Gastrocnemius medialis (tissue), 4 donors: ENCODE measurements around the gene ST7L. TPM values are rescaled to one million over a fixed set of nuclear protein-coding genes. Genes with fewer than 3 reads are reported as not detected.
A peak's percentile ranks its signal among the peaks of the same experiment; 100 is the strongest.

Experiments used
- ATAC-seq, 2 donors: fragments of 150-250 bp; one replicate each; pipeline ENCODE4 v1.9.1; 2016
- DNase-seq, 2 donors: peaks; one replicate each; pipeline ENCODE4 v3.0.0-alpha.2; 2019
- H3K27ac ChIP-seq, 4 donors: fragments of 200-600 bp; sonication (generic); 1 replicate in 1 of 4; 2 replicates in 3 of 4; pipeline ENCODE4 v1.5.1; 2016 to 2018; ENCODE audit warnings: mild to moderate bottlenecking in 2 of 4, moderate library complexity in 1 of 4
- H3K27me3 ChIP-seq, 3 donors: fragments of 200-600 bp; sonication (generic) in 2 of 3; 1 replicate in 1 of 3; 2 replicates in 2 of 3; pipeline versions ENCODE4 v1.5.1 to v1.6.0; 2016 to 2019; ENCODE audit warnings: mild to moderate bottlenecking in 1 of 3, moderate library complexity in 1 of 3
- H3K36me3 ChIP-seq, 2 donors: fragments of 200-600 bp; sonication (generic) in 1 of 2; one replicate each; pipeline ENCODE4 v1.5.1; 2017 to 2018
- H3K4me1 ChIP-seq, 2 donors: fragments of 200-600 bp; sonication (generic) in 1 of 2; one replicate each; pipeline ENCODE4 v1.5.1; 2016 to 2017; ENCODE audit warnings: mild to moderate bottlenecking in 2 of 2
- H3K4me3 ChIP-seq, 4 donors: fragments of 200-600 bp; sonication (generic) in 3 of 4; 1 replicate in 1 of 4; 2 replicates in 3 of 4; pipeline ENCODE4 v1.5.1; 2016 to 2019; ENCODE audit warnings: mild to moderate bottlenecking in 2 of 4
- H3K9me3 ChIP-seq, 3 donors: fragments of 200-600 bp; sonication (generic) in 2 of 3; 1 replicate in 1 of 3; 2 replicates in 2 of 3; pipeline ENCODE4 v1.5.1; 2016 to 2019
- CTCF ChIP-seq, 5 experiments: fragments of 450-650 bp in 3 of 5; fragments of 200-600 bp in 2 of 5; sonication (generic) in 2 of 5; IDR thresholded peaks in 4 of 5; conservative IDR thresholded peaks in 1 of 5; 1 replicate in 4 of 5; 2 replicates in 1 of 5; pipeline ENCODE4 v1.5.1; 2016 to 2019; ENCODE audit warnings: antibody characterized with exemption in 5 of 5, mild to moderate bottlenecking in 3 of 5, moderate library complexity in 3 of 5
- POLR2A ChIP-seq, 2 donors: fragments of 450-650 bp; IDR thresholded peaks; one replicate each; pipeline ENCODE4 v1.6.1; 2017; ENCODE audit warnings: antibody characterized with exemption in 2 of 2, mild to moderate bottlenecking in 2 of 2, moderate library complexity in 2 of 2
- in situ Hi-C, 4 donors: fragments of 200-750 bp; cut with MboI; loops; one replicate each; pipeline versions ENCODE4 v1.15.0 to v1.8.0; 2017; ENCODE audit warnings: low sequenced_read_pairs in 4 of 4
- intact Hi-C: fragments of 100-400 bp; cut with DNase I; formaldehyde crosslinking; loops from one replicate; pipeline ENCODE4 v1.15.1; 2023; ENCODE audit warnings: low total_unique reads
- total RNA-seq, 4 donors: library from RNA; depleted of rRNA; stranded (reverse); fragments of >200 nt; gene quantifications; one replicate each; pipeline versions ENCODE4 v1.1.0 to v1.2.3, GENCODE V29; 2016

ST7L gene
- total RNA-seq, 4 donors from 2014 or later: 9.6 to 16.7 (median 15.0) TPM

DNA sequence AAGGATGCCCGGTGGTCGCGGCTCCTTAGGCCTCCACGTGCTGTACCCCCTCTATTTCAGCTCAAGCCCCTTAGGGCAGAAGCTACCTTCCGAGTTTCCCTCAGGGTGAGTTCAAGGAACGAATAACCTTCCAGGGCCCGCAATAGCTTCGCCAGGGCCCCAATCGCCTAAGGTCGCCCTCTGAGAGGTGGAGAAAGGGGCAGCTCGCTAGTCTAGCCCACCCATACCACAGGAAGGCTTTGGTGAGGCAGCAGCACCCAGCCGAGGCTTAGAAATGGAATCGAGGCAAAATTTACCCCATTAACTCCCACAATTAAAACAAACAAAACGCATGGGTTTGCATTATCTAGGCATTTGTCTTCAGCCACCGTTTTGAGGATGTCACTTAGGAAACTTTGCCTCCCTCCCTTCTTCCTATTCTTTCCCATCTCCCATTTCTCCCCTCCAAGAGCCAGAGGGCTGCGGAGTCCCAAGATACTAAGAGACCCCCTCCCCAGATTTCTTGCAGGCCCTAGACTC is 109.2 kb downstream of the ST7L start:
- Histone ChIP-seq H3K9me3 (no peaks in the 10 kb centered on the region), H3K4me1 (peaks cover 0 to 9% of the 10 kb centered on the region in 2 donors), H3K36me3 (no peaks in the 10 kb centered on the region), H3K27me3 (peaks cover 33 to 45% (median 40%) of the 10 kb centered on the region in 3 donors), H3K27ac (no peak overlapping the region), H3K4me3 (no peak overlapping the region)
- in situ Hi-C loops: no loop called here
- TF ChIP-seq CTCF (IDR thresholded peaks at IDR 0.05 in 4 of 5, conservative IDR thresholded peaks at IDR 0.05 in 1 of 5) (no peak), POLR2A (IDR thresholded peaks at IDR 0.05) (no peak)
- intact Hi-C loops: no loop called here
- ATAC-seq (no peak), DNase-seq (no peak)

DNA sequence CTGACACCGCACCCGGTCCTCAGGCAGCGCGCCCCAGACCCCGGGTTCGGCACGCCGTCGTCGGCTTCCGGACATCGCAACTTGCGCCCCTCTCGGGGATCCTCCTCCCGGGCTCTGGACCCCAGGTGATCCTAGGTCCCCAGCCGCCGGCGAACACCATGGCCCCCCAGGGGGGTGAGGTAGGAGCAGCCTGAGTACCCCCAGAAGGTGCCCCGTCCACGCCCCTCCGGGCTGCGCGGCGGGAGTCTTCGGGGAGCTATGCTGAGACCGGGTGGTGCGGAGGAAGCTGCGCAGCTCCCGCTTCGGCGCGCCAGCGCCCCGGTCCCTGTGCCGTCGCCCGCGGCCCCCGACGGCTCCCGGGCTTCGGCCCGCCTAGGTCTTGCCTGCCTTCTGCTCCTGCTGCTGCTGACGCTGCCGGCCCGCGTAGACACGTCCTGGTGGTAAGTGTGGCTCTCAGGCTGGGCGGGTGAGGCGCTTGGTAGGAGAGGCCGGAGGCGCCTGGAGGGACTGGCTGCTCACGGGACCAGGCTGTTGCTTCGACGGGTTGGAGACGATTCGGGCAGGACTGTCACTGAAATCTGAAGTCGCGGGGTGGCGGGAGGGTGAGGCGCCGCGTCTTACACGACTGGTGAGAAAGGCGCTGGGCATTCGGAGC is 109.8 kb downstream of the ST7L start:
- no peak overlapping the region for H3K27ac ChIP-seq
- DNase-seq (no peak), ATAC-seq (no peak)
- intact Hi-C loops: no loop called here
- peaks cover 0 to 9% of the 10 kb centered on the region in 2 donors for H3K4me1 ChIP-seq
- H3K9me3 ChIP-seq: no peaks in the 10 kb centered on the region
- H3K27me3 ChIP-seq: peaks cover 33 to 49% (median 40%) of the 10 kb centered on the region in 3 donors
- no peaks in the 10 kb centered on the region for H3K36me3 ChIP-seq
- H3K4me3 ChIP-seq: peak overlapping the region; percentile 39 to 54 (median 48)
- in situ Hi-C loops: no loop called here
- no peak for TF ChIP-seq POLR2A (IDR thresholded peaks at IDR 0.05)
- no peak for TF ChIP-seq CTCF (IDR thresholded peaks at IDR 0.05 in 4 of 5, conservative IDR thresholded peaks at IDR 0.05 in 1 of 5)

DNA sequence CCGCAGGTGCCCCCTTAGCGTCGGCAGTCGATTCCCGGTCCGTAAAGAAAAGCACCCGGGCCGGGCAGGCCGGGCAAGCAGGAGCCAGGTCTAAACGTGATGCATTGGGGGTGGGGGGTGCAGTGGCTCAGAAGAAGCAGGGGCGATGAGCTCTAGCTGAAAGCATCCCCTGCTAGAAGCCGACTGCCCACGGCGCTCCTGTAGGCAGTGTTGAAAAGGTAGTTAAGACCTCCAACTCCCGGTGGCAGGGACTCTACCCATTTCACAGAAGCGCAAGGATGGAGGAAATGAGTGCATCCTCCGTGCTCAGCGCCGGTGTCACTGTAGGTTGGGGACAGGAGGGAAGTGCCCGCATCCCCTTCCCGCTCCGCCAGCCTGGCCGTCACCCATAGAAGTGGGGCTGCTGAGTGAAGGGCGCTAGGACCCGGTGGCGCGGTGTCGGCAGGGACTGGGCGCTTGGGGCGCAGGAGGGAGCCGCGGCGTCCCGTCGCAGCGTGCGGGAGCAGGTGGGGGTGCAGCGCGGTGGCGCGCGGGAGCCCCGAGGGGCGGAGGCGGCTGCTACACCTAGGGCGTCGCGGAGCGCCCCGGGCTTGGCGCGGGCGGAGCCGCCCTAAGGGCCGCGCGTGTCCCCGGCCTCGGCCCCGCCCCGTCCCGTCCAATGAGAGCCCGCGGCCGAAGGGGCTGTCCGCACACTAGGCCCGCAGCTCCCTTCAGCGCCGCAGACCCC is 110.5 kb downstream of the ST7L start, which contains the start of gene WNT2B:
TSS of gene WNT2B (plus strand) at position 688 of the 727 bp plus-strand sequence. CDS start 298 bp downstream, outside the sequence.
- intact Hi-C loops (no loop called here), in situ Hi-C loops (no loop called here)
- TF ChIP-seq POLR2A (IDR thresholded peaks at IDR 0.05) (no peak), CTCF (IDR thresholded peaks at IDR 0.05 in 4 of 5, conservative IDR thresholded peaks at IDR 0.05 in 1 of 5) (no peak)
- no peak within 1 kb of the TSS for H3K27ac ChIP-seq
- no peak for ATAC-seq
- DNase-seq: no peak
- H3K4me1 ChIP-seq: peaks cover 0 to 9% of the 10 kb centered on the region in 2 donors
- H3K9me3 ChIP-seq: no peaks in the 10 kb centered on the region
- peak within 1 kb of the TSS; percentile 45 to 54 (median 50) for H3K4me3 ChIP-seq
- peaks cover 33 to 49% (median 40%) of the 10 kb centered on the region in 3 donors for H3K27me3 ChIP-seq
- no peaks in the 10 kb centered on the region for H3K36me3 ChIP-seq

GRCh38 chr1:112507921-112508277 is 111.0 kb downstream of the ST7L start:
- Histone ChIP-seq H3K4me1 (peaks cover 0 to 9% of the 10 kb centered on the region in 2 donors), H3K36me3 (no peaks in the 10 kb centered on the region), H3K9me3 (no peaks in the 10 kb centered on the region), H3K27me3 (peaks cover 33 to 49% (median 41%) of the 10 kb centered on the region in 3 donors), H3K27ac (no peak overlapping the region), H3K4me3 (peak overlapping the region; percentile 45 to 54 (median 50))
- DNase-seq (no peak), ATAC-seq (no peak)
- in situ Hi-C loops: no loop called here
- TF ChIP-seq POLR2A (IDR thresholded peaks at IDR 0.05): no peak
- TF ChIP-seq CTCF (IDR thresholded peaks at IDR 0.05 in 4 of 5, conservative IDR thresholded peaks at IDR 0.05 in 1 of 5): no peak
- intact Hi-C loops: no loop called here
